GM12878 (cell line): Measurements from ENCODE around the gene CFB. TPM values are rescaled to one million over a fixed set of nuclear protein-coding genes. Genes with fewer than 3 reads are reported as not detected.
A peak's percentile ranks its signal among the peaks of the same experiment; 100 is the strongest.
"Not testable (repeated sequence)": the region's sequence is repeated elsewhere in the genome, so short reads cannot be mapped to it uniquely, and the experiment has no call there.

Source experiments
- ATAC-seq: fragments of 200-7000 bp; cut with Tn5 transposase; 3 replicates; pipeline ENCODE4 v1.9.1; 2020; ENCODE audit warnings: mild to moderate bottlenecking, moderate library complexity
- BruUV-seq: library from RNA; stranded (reverse); fragments of 400-500 nt; replicated peaks from 2 replicates; lab custom pipeline; 2021; lab: Mats Ljungman, UMichigan
- CTCF ChIA-PET: fragments of 300-600 bp; sonication (Branson Sonifier 250); formaldehyde crosslinking; extraction: SDS; loops from one replicate; lab custom pipeline; 2021; ENCODE audit warnings: inconsistent platforms; lab: Yijun Ruan, JAX
- POLR2A ChIA-PET: fragments of 350-600 bp; formaldehyde crosslinking; extraction: SDS; loops from one replicate; lab custom pipeline; 2021; ENCODE audit warnings: inconsistent platforms; lab: Charles Lee
- RAD21 ChIA-PET: fragments of 300-600 bp; sonication (Branson Sonifier 250); formaldehyde crosslinking; loops from one replicate; lab custom pipeline; 2023; ENCODE audit warnings: antibody characterized with exemption; ENCODE audit not compliant: unreplicated experiment; lab: Charles Lee
- SMC1A ChIA-PET: fragments of 300-600 bp; sonication (Branson Sonifier 250); formaldehyde crosslinking; loops from one replicate; lab custom pipeline; 2023; ENCODE audit not compliant: unreplicated experiment, uncharacterized antibody; lab: Charles Lee
- DNase-seq: peaks from one replicate; pipeline ENCODE4 v3.0.0-alpha.2; 2011; ENCODE audit warnings: low read depth, low spot score
- FAIRE-seq: peaks from 3 replicates; lab custom pipeline; 2011; peaks lifted over from hg19 to GRCh38; lab: Jason Lieb, UNC
- H2AFZ ChIP-seq: 2 replicates; pipeline ENCODE4 v1.6.0; 2011; ENCODE audit warnings: low read depth, low read length, control low read depth; ENCODE audit not compliant: control insufficient read depth
- H3K27ac ChIP-seq: 2 replicates; pipeline ENCODE4 v1.5.1; 2011; ENCODE audit warnings: control low read depth; ENCODE audit not compliant: control insufficient read depth, insufficient read depth
- H3K27me3 ChIP-seq, 2 experiments: replicated peaks in 1 of 2; 2 replicates each; pipeline versions ENCODE4 v1.6.0 to v1.6.1; 2011; ENCODE audit warnings: low read length in 1 of 2; ENCODE audit not compliant: control insufficient read depth in 2 of 2, insufficient read depth in 2 of 2
- H3K36me3 ChIP-seq, 2 experiments: 2 replicates each; pipeline ENCODE4 v1.5.1; 2011; ENCODE audit warnings: low read length in 1 of 2; ENCODE audit not compliant: control insufficient read depth in 2 of 2, insufficient read depth in 2 of 2
- H3K4me1 ChIP-seq: 2 replicates; pipeline ENCODE4 v1.6.1; 2011; ENCODE audit warnings: mild to moderate bottlenecking, low read length, moderate library complexity, mixed read lengths; ENCODE audit not compliant: control insufficient read depth, insufficient read depth
- H3K4me2 ChIP-seq: 2 replicates; pipeline ENCODE4 v1.6.0; 2011; ENCODE audit warnings: control low read depth; ENCODE audit not compliant: control insufficient read depth, insufficient read depth
- H3K4me3 ChIP-seq: fragments of 200-600 bp; sonication (generic); 2 replicates; pipeline ENCODE4 v1.5.1; 2016
- H3K79me2 ChIP-seq: 2 replicates; pipeline ENCODE4 v1.6.0; 2011; ENCODE audit warnings: low read length; ENCODE audit not compliant: control insufficient read depth, insufficient read depth
- H3K9ac ChIP-seq: 2 replicates; pipeline ENCODE4 v1.8.0; 2011; ENCODE audit warnings: low read length, control low read depth, mixed read lengths; ENCODE audit not compliant: control insufficient read depth, insufficient read depth
- H3K9me3 ChIP-seq: replicated peaks from 3 replicates; pipeline ENCODE4 v1.5.1; 2011; ENCODE audit warnings: mild to moderate bottlenecking, low read length; ENCODE audit not compliant: control insufficient read depth, insufficient read depth
- H4K20me1 ChIP-seq: 2 replicates; pipeline ENCODE4 v1.6.0; 2011; ENCODE audit not compliant: control insufficient read depth, insufficient read depth
- WGBS: methylation state at CpG from one replicate; pipeline ENCODE4 v1.1.6; 2016; ENCODE audit warnings: low lambda C conversion rate; ENCODE audit not compliant: insufficient replicate concordance, insufficient coverage; ENCODE audit errors: missing lambda C conversion rate; 5-methylcytosine and 5-hydroxymethylcytosine counted together
- in situ Hi-C: fragments of 300-500 bp; cut with MboI; formaldehyde crosslinking; loops from 9 replicates; pipeline ENCODE4 v1.14.3; 2018; ENCODE audit warnings: mixed read lengths
- intact Hi-C: fragments of 100-400 bp; cut with micrococcal nuclease; formaldehyde crosslinking; loops from one replicate; pipeline ENCODE4 v1.14.2; 2022; ENCODE audit not compliant: unreplicated experiment
- microRNA counts: library from miRNA; unstranded; fragments of <30 nt; microRNA quantifications from one replicate; lab custom pipeline; 2016
- microRNA-seq: library from miRNA; unstranded; fragments of <30 nt; microRNA quantifications from one replicate; pipeline ENCODE4, GENCODE V29; 2018
- polyA plus RNA-seq, 11 experiments: library from polyadenylated mRNA; depleted of rRNA in 4 of 11; unstranded in 6 of 11; stranded (reverse) in 5 of 11; fragments of >200 nt; fragmentation: Nextera tagmentation in 4 of 11; fragmentation: Illumina TruSeq in 1 of 11; extraction: Ambion mirVana in 4 of 11; extraction: Trizol in 1 of 11; gene quantifications; 1 replicate in 1 of 11; 2 replicates in 10 of 11; pipeline versions ENCODE4 v1.2.1 to v1.2.3, GENCODE V29; 2011 to 2016; ENCODE audit warnings: inconsistent platforms in 2 of 11, missing spikeins in 2 of 11, low read depth in 1 of 11
- small RNA-seq: library from RNA; depleted of rRNA; stranded (forward); fragments of <200 nt; gene quantifications from one replicate; pipeline ENCODE3, GENCODE V24; 2014
- total RNA-seq, 4 experiments: library from RNA; depleted of rRNA in 3 of 4; stranded (reverse); fragments of >200 nt in 3 of 4; fragmentation: Illumina TruSeq in 1 of 4; extraction: Trizol in 1 of 4; gene quantifications; 2 replicates each; pipeline versions ENCODE4 v1.2.1 to v1.2.3, GENCODE V29; 2013 to 2021

The CFB gene
- total and polyA plus RNA-seq, 10 of the 15 experiments (the other 5 are each of a cell fraction or from before 2014, with no cell fraction given) = 0.09 to 1.7 (median 0.44) TPM; not detected in 7

- in situ Hi-C loops, POLR2A ChIA-PET, H3K9me3 ChIP-seq, RAD21 ChIA-PET, H3K79me2 ChIP-seq, H3K27me3 ChIP-seq, CTCF ChIA-PET, H4K20me1 ChIP-seq, H3K9ac ChIP-seq, H3K36me3 ChIP-seq, SMC1A ChIA-PET, H2AFZ ChIP-seq, ATAC-seq, BruUV-seq, H3K4me3 ChIP-seq, intact Hi-C loops, FAIRE-seq, H3K4me1 ChIP-seq, DNase-seq, H3K27ac ChIP-seq, H3K4me2 ChIP-seq: not testable (repeated sequence)
- 75% methylated on average over 4 of the region's 6 CpGs for WGBS
These were observed 50.5 kb downstream of the CFB start for GRCh38 chr6:31996385-31996784.

MicroRNAs within 50 kb of the gene (microRNA counts, 767-probe panel; counts per million panel counts)
- 784 counts per million, percentile 18 among the panel's probes with 10 or more counts for microRNA hsa-miR-1236 (lab: Ali Mortazavi, UCI)

Small RNA genes lying within 50 kb of the gene (microRNA-seq; reads per million reads assigned to microRNA genes)
- gene MIR1236 = not detected

Small RNA genes lying within 50 kb of the gene (small RNA-seq; reads per million reads assigned to genes)
- not detected for gene AL645922.1

Other genes with a start within 250 kb of the CFB start
Only the 7 nearest of the 37 such genes appear.
- gene EHMT2, start 48.4 kb upstream of the CFB start, total RNA-seq (2014; rRNA removed) = 42.6 and 46.3 TPM in 2 replicates
- 18.3 and 20.9 TPM in 2 replicates for gene EHMT2, start 48.4 kb upstream of the CFB start, total RNA-seq (2014; rRNA removed; fragmentation: Illumina TruSeq; extraction: Trizol)
- 50.3 and 53.2 TPM in 2 replicates for gene EHMT2, start 48.4 kb upstream of the CFB start, total RNA-seq (2021)
- 17.9 and 31.5 TPM in 2 replicates for gene EHMT2, start 48.4 kb upstream of the CFB start, polyA plus RNA-seq (2011; rRNA removed)
- gene EHMT2, start 48.4 kb upstream of the CFB start, polyA plus RNA-seq (2014; fragmentation: Illumina TruSeq; extraction: Trizol) = 13.4 and 32.5 TPM in 2 replicates
- gene EHMT2, start 48.4 kb upstream of the CFB start, polyA plus RNA-seq (2014; fragmentation: Nextera tagmentation; extraction: Ambion mirVana) = 1 to 10 TPM; 1.7 to 5.2 TPM
- 40.1 and 41.0 TPM in 2 replicates for gene EHMT2, start 48.4 kb upstream of the CFB start, polyA plus RNA-seq (2014; rRNA removed)
- 10 to 100 TPM; 40.6 to 46.8 TPM for gene EHMT2, start 48.4 kb upstream of the CFB start, polyA plus RNA-seq (2016; fragmentation: Nextera tagmentation; extraction: Ambion mirVana)
- 1.3 and 1.5 TPM in 2 replicates for gene ZBTB12, start 44.0 kb upstream of the CFB start, total RNA-seq (2014; rRNA removed)
- 0.46 and 0.81 TPM in 2 replicates for gene ZBTB12, start 44.0 kb upstream of the CFB start, total RNA-seq (2014; rRNA removed; fragmentation: Illumina TruSeq; extraction: Trizol)
- gene ZBTB12, start 44.0 kb upstream of the CFB start, total RNA-seq (2021) = 3.5 and 4.5 TPM in 2 replicates
- gene ZBTB12, start 44.0 kb upstream of the CFB start, polyA plus RNA-seq (2011; rRNA removed) = 0.76 and 2.1 TPM in 2 replicates
- gene ZBTB12, start 44.0 kb upstream of the CFB start, polyA plus RNA-seq (2014; fragmentation: Illumina TruSeq; extraction: Trizol) = 0.24 and 1.4 TPM in 2 replicates
- gene ZBTB12, start 44.0 kb upstream of the CFB start, polyA plus RNA-seq (2014; fragmentation: Nextera tagmentation; extraction: Ambion mirVana) = not detected
- gene ZBTB12, start 44.0 kb upstream of the CFB start, polyA plus RNA-seq (2014; rRNA removed) = 2.2 and 3.5 TPM in 2 replicates
- gene ZBTB12, start 44.0 kb upstream of the CFB start, polyA plus RNA-seq (2016; fragmentation: Nextera tagmentation; extraction: Ambion mirVana) = not detected
- gene C2, start 18.4 kb upstream of the CFB start, total RNA-seq (2014; rRNA removed) = 0.06 and 0.16 TPM in 2 replicates
- gene C2, start 18.4 kb upstream of the CFB start, total RNA-seq (2014; rRNA removed; fragmentation: Illumina TruSeq; extraction: Trizol) = not detected in 2 replicates
- gene C2, start 18.4 kb upstream of the CFB start, total RNA-seq (2021) = 0.58 and 0.97 TPM in 2 replicates
- gene C2, start 18.4 kb upstream of the CFB start, polyA plus RNA-seq (2011; rRNA removed) = 0.27 and 0.65 TPM in 2 replicates
- 0.21 TPM in 1 of 2 replicates, not detected in the other for gene C2, start 18.4 kb upstream of the CFB start, polyA plus RNA-seq (2014; fragmentation: Illumina TruSeq; extraction: Trizol)
- gene C2, start 18.4 kb upstream of the CFB start, polyA plus RNA-seq (2014; fragmentation: Nextera tagmentation; extraction: Ambion mirVana) = not detected
- gene C2, start 18.4 kb upstream of the CFB start, polyA plus RNA-seq (2014; rRNA removed) = 0.18 TPM in 1 of 2 replicates, not detected in the other
- under 1 TPM in 1 of 2 experiments, not detected in 1; 0.15 TPM for gene C2, start 18.4 kb upstream of the CFB start, polyA plus RNA-seq (2016; fragmentation: Nextera tagmentation; extraction: Ambion mirVana)
- gene NELFE, start 12.9 kb downstream of the CFB start, total RNA-seq (2014; rRNA removed) = 49.0 and 51.9 TPM in 2 replicates
- 64.9 and 68.5 TPM in 2 replicates for gene NELFE, start 12.9 kb downstream of the CFB start, total RNA-seq (2014; rRNA removed; fragmentation: Illumina TruSeq; extraction: Trizol)
- gene NELFE, start 12.9 kb downstream of the CFB start, total RNA-seq (2021) = 47.6 and 51.1 TPM in 2 replicates
- 29.0 and 39.5 TPM in 2 replicates for gene NELFE, start 12.9 kb downstream of the CFB start, polyA plus RNA-seq (2011; rRNA removed)
- gene NELFE, start 12.9 kb downstream of the CFB start, polyA plus RNA-seq (2014; fragmentation: Illumina TruSeq; extraction: Trizol) = 42.8 and 68.2 TPM in 2 replicates
- gene NELFE, start 12.9 kb downstream of the CFB start, polyA plus RNA-seq (2014; fragmentation: Nextera tagmentation; extraction: Ambion mirVana) = 10 to 100 TPM in 1 of 2 experiments, 1 to 10 TPM in 1; 8.5 to 20.0 TPM
- gene NELFE, start 12.9 kb downstream of the CFB start, polyA plus RNA-seq (2014; rRNA removed) = 63.5 and 75.9 TPM in 2 replicates
- gene NELFE, start 12.9 kb downstream of the CFB start, polyA plus RNA-seq (2016; fragmentation: Nextera tagmentation; extraction: Ambion mirVana) = 100 to 1,000 TPM in 1 of 2 experiments, 10 to 100 TPM in 1; 95.1 to 105 TPM
- gene SKIC2, start 13.1 kb downstream of the CFB start, total RNA-seq (2014; rRNA removed) = 29.1 and 34.6 TPM in 2 replicates
- 20.5 and 20.8 TPM in 2 replicates for gene SKIC2, start 13.1 kb downstream of the CFB start, total RNA-seq (2014; rRNA removed; fragmentation: Illumina TruSeq; extraction: Trizol)
- gene SKIC2, start 13.1 kb downstream of the CFB start, total RNA-seq (2021) = 73.7 and 79.2 TPM in 2 replicates
- 13.6 and 20.8 TPM in 2 replicates for gene SKIC2, start 13.1 kb downstream of the CFB start, polyA plus RNA-seq (2011; rRNA removed)
- gene SKIC2, start 13.1 kb downstream of the CFB start, polyA plus RNA-seq (2014; fragmentation: Illumina TruSeq; extraction: Trizol) = 22.5 and 30.3 TPM in 2 replicates
- 1 to 10 TPM; 3.3 to 9.3 TPM for gene SKIC2, start 13.1 kb downstream of the CFB start, polyA plus RNA-seq (2014; fragmentation: Nextera tagmentation; extraction: Ambion mirVana)
- 41.2 and 41.4 TPM in 2 replicates for gene SKIC2, start 13.1 kb downstream of the CFB start, polyA plus RNA-seq (2014; rRNA removed)
- 10 to 100 TPM; 55.5 to 63.7 TPM for gene SKIC2, start 13.1 kb downstream of the CFB start, polyA plus RNA-seq (2016; fragmentation: Nextera tagmentation; extraction: Ambion mirVana)
- 17.4 and 17.6 TPM in 2 replicates for gene DXO, start 26.0 kb downstream of the CFB start, total RNA-seq (2014; rRNA removed)
- gene DXO, start 26.0 kb downstream of the CFB start, total RNA-seq (2014; rRNA removed; fragmentation: Illumina TruSeq; extraction: Trizol) = 11.7 and 12.3 TPM in 2 replicates
- gene DXO, start 26.0 kb downstream of the CFB start, total RNA-seq (2021) = 18.5 and 20.2 TPM in 2 replicates
- 6.5 and 13.4 TPM in 2 replicates for gene DXO, start 26.0 kb downstream of the CFB start, polyA plus RNA-seq (2011; rRNA removed)
- gene DXO, start 26.0 kb downstream of the CFB start, polyA plus RNA-seq (2014; fragmentation: Illumina TruSeq; extraction: Trizol) = 14.7 and 14.9 TPM in 2 replicates
- 1 to 10 TPM; 4.5 to 6.4 TPM for gene DXO, start 26.0 kb downstream of the CFB start, polyA plus RNA-seq (2014; fragmentation: Nextera tagmentation; extraction: Ambion mirVana)
- 21.4 and 23.5 TPM in 2 replicates for gene DXO, start 26.0 kb downstream of the CFB start, polyA plus RNA-seq (2014; rRNA removed)
- gene DXO, start 26.0 kb downstream of the CFB start, polyA plus RNA-seq (2016; fragmentation: Nextera tagmentation; extraction: Ambion mirVana) = 10 to 100 TPM; 18.9 to 20.8 TPM
- gene C4A, start 36.0 kb downstream of the CFB start, total RNA-seq (2014; rRNA removed) = 0.49 and 3.0 TPM in 2 replicates
- gene C4A, start 36.0 kb downstream of the CFB start, total RNA-seq (2014; rRNA removed; fragmentation: Illumina TruSeq; extraction: Trizol) = 0.83 and 0.85 TPM in 2 replicates
- gene C4A, start 36.0 kb downstream of the CFB start, total RNA-seq (2021) = 2.9 and 5.4 TPM in 2 replicates
- gene C4A, start 36.0 kb downstream of the CFB start, polyA plus RNA-seq (2011; rRNA removed) = 0.85 and 1.7 TPM in 2 replicates
- gene C4A, start 36.0 kb downstream of the CFB start, polyA plus RNA-seq (2014; fragmentation: Illumina TruSeq; extraction: Trizol) = 0.32 and 0.85 TPM in 2 replicates
- under 1 TPM in 1 of 2 experiments, not detected in 1; 0.13 TPM for gene C4A, start 36.0 kb downstream of the CFB start, polyA plus RNA-seq (2014; fragmentation: Nextera tagmentation; extraction: Ambion mirVana)
- 3.1 and 3.3 TPM in 2 replicates for gene C4A, start 36.0 kb downstream of the CFB start, polyA plus RNA-seq (2014; rRNA removed)
- gene C4A, start 36.0 kb downstream of the CFB start, polyA plus RNA-seq (2016; fragmentation: Nextera tagmentation; extraction: Ambion mirVana) = under 1 TPM; 0.40 to 0.88 TPM